T-helper 22 cell (primary cell): Measurements from ENCODE around the gene RCSD1.

ENCODE experiments used
- DNase-seq: peaks from one replicate; pipeline ENCODE4 v3.0.0-alpha.2; 2020; ENCODE audit warnings: low read depth

The RCSD1 gene

GRCh38 chr1:167666416-167666815 is 36.4 kb downstream of the RCSD1 start:
- DNase-seq: no peak

GRCh38 chr1:167667536-167667935 is 37.5 kb downstream of the RCSD1 start:
- DNase-seq: no peak

- DNase-seq: no peak
Measured at GRCh38 chr1:167668108-167668507, 38.1 kb downstream of the RCSD1 start.

GRCh38 chr1:167669209-167670124 is 39.4 kb downstream of the RCSD1 start:
- no peak for DNase-seq

- DNase-seq: no peak
Measured at GRCh38 chr1:167670563-167670962, 40.5 kb downstream of the RCSD1 start.

GRCh38 chr1:167671727-167672511 is 41.9 kb downstream of the RCSD1 start:
- DNase-seq: no peak

GRCh38 chr1:167672831-167673230 is 42.8 kb downstream of the RCSD1 start:
- no peak for DNase-seq

- no peak for DNase-seq
Measured at GRCh38 chr1:167673265-167673664, 43.2 kb downstream of the RCSD1 start.

GRCh38 chr1:167674156-167674555 is 44.1 kb downstream of the RCSD1 start:
- DNase-seq: no peak

- DNase-seq: no peak
Measured at GRCh38 chr1:167675440-167675839, 45.4 kb downstream of the RCSD1 start.

- no peak for DNase-seq
Measured at GRCh38 chr1:167676205-167676915, 46.3 kb downstream of the RCSD1 start.

- DNase-seq: no peak
Measured at GRCh38 chr1:167676916-167677848, 47.1 kb downstream of the RCSD1 start.

GRCh38 chr1:167678422-167678821 is 48.4 kb downstream of the RCSD1 start:
- DNase-seq: no peak

GRCh38 chr1:167678838-167679237 is 48.8 kb downstream of the RCSD1 start:
- DNase-seq: no peak

GRCh38 chr1:167679714-167680113 is 49.7 kb downstream of the RCSD1 start:
- DNase-seq: no peak

GRCh38 chr1:167681024-167681423 is 51.0 kb downstream of the RCSD1 start:
- no peak for DNase-seq

GRCh38 chr1:167681451-167682098 is 51.5 kb downstream of the RCSD1 start:
- DNase-seq: no peak

- no peak for DNase-seq
Measured at GRCh38 chr1:167683226-167683625, 53.2 kb downstream of the RCSD1 start.

- no peak for DNase-seq
Measured at GRCh38 chr1:167683641-167684502, 53.8 kb downstream of the RCSD1 start.

- no peak for DNase-seq
Measured at GRCh38 chr1:167685844-167686243, 55.8 kb downstream of the RCSD1 start.
